NCI-H1105 (cell line): ENCODE data around the gene MAST4.

Experiments
- DNase-seq: peaks from one replicate; lab custom pipeline; 2025; lab: John Stamatoyannopoulos, UW

The MAST4 gene

DNA sequence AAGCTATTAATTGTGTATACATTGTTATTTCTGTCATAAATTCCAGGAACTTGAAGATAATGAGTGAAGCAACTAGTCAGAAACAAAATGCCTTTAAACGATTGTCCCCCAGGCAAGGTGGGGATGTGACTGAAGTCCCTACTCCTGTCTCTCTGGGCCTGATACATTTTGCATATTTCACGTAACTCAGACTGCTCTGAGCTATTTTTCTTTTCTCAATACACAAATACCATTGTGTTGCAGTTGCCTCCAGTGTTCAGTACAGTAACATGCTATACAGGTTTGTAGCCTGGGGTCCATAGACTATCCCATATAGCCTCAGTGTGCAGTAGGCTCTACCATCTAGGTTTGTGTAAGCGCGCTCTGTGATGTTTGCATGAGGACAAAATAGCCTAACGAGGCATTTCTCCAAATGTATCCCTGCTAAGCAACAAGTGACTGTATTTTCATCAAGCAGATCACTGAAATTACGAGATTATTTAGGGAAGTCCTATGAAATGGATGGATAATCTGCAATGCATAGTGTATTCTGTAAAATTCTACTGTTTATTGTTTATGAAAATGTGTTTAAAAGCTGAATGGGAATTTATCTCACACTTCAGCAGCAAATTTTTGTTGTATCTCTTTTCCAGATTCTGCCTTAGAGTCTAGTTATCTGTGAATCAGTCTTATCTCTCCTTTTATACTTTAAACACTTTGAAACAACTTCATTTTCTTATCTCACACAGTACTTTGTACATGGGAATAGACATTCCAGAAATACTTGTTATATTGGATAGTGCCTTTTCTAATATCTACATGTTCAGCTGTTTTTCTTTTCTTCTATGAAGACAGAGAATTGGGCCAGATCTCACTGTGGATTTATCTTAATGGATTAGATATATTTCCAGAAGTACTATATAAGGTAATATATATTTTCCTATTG is 449.9 kb downstream of the MAST4 start:
- DNase-seq, result no peak

DNA sequence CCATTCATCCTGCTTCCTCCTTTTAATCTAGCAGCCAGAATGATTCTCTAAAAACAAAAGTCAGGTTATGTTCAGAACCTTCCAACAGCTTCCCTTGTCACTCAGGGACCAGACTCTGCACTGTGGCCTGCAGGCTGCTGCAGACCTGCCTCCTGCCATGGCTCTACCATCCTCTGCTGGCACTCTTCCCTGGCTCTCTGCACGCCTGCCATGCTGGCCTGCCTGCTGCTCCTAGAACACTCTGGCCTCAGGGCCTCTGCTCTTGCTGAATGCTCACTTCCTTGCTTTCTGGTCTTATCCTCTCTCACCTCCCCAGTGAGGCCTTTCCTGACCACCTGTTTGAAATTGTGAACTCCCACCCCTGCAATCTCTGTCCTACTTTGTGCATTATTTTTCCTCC is 451.0 kb downstream of the MAST4 start:
- DNase-seq, result no peak

DNA sequence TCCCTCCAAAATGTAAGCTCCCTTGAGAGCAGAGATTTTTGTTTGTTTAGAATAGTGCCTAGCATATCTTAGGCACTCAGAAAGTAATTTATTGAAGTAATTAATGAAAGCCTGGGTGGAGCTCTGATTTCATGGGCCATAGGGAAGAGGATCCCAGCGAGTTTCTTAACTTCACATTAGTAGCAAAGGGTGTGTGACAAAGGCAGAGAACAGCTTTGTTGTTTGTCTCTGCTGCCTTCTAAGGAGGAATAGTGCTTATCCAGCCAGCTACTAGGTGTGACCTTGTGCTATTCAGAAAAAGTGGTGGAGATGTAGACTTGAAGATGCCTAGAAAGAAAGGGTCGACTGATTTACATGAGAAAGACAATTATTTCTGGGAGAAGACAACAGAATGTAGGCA is 451.4 kb downstream of the MAST4 start:
- no peak for DNase-seq

DNA sequence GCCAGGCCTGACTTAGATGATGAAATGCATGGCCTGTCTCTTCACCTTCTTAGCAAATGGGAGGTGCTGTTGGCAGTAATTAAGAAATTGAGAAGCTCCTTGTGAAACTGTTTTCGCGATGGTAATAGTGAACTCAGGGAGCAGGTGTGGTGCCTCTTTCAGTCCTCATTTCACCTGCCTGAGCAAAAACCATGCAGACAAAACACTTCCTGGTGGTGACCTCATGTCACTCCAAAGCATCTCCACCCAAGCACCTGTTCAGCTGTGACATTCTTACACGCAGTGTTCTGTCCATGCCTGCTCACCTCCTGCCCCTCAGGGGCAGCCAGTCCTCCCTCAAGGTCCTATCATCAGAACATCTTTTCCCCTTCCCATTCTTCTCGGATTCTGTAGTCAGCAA is 453.9 kb downstream of the MAST4 start:
- DNase-seq, result no peak

DNA sequence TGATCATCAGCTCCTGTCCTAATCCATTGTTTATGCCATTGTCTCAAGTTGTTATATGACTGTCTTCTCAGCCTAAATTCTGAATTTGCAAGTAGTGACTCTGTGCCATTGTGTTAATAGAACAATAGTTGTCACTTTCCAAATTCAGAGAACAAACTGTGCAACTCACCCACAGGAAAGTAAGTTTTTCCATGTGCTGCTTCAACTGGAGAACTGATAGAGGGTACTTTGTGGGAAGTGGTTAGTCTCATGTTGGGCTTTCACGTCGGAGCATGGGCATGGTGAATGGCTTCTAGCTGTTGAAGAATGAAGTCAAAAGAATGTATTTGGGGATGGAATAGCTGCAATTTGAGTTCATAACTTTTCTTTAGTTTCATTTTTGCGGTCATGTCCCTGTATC is 454.4 kb downstream of the MAST4 start:
- DNase-seq, result no peak

DNA sequence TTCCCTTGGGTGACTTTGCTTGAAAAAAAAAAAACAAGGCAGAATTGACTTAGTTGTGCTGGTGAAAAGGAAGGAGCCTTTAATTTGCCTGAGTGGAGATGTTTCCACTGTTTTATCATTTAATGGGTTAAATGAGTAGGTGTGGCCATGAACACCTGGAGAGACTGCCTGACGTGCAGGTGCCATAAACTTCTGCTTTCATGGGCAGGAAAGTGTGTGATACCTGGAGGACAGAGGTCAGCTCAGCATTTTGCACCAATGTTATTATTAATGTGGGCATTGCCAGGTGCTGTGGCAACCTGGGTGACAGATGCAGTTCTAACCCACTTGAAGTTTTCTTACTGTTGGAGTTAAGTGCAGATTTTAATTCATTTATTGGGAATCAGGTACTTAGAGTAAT is 455.0 kb downstream of the MAST4 start:
- no peak for DNase-seq

DNA sequence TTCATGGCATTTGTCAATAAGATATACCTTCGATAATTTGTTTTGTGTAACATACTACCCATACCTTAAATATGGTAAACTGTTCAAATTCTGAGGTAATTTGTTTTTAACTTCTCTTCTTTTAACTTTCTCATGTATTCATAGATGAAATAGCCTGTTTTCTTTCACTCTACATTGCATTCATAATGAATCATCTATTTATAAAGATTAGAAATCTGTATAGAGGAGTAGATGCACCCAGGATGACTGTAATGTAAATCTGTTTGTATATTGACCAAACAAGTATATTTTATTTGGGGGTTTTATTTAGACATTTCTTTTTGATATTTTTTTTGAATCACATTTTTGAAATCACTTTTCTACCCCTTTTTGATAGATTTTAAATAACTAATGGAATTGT is 455.8 kb downstream of the MAST4 start:
- no peak for DNase-seq

DNA sequence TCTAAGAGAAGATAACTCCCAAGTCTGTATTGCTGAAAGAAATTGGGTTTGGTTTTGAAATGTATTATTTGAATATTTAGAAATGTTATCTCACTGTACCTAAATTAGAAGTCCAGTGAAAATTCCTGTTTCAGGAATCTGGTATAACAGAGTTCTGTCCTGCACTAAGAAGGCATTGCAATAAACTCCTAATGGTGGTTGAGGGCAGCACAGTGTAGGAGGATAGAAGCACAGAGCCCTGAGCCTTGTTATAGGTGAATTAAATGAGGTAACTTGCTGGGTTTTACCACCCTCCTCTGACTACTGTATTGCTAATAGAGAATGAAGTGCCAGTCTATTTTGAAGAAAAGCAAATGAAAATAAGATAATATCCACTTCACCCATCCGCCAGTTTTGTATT is 457.0 kb downstream of the MAST4 start:
- DNase-seq, result no peak

DNA sequence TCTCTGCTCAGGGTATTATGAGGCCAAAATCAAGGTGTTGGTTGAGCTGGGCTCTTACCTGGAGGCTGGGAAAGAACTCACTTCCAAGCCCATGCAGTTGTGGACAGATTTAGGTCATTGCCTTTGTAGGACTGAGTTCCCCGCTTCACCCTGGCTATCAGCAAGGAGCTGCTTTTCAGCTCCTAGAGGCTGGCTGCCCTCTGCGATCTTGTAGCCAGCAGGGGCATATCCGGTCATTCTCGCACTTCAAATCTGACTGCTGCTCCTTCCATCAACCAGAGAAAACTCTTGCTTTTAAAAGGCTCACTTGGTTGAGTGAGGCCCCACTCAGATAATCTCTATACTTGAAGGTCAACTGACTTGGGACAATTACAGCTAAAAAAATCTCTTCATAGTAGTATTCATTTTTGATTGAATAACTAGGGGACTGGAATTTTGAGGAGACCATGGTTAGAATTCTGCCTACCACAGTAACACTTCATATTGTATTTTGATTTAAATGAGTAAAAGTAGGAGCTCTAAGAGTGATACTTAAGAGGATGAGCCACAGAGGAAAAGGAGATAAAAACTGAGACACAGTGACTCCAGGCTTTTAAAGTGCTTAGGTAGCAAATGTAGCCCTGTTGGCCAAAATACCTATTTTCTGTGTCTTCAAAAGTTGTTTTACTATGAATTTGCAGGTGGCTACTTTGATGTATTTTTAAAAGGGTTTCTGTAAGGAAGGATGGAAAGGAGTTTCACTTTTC is 463.0 kb downstream of the MAST4 start:
- DNase-seq, result no peak

DNA sequence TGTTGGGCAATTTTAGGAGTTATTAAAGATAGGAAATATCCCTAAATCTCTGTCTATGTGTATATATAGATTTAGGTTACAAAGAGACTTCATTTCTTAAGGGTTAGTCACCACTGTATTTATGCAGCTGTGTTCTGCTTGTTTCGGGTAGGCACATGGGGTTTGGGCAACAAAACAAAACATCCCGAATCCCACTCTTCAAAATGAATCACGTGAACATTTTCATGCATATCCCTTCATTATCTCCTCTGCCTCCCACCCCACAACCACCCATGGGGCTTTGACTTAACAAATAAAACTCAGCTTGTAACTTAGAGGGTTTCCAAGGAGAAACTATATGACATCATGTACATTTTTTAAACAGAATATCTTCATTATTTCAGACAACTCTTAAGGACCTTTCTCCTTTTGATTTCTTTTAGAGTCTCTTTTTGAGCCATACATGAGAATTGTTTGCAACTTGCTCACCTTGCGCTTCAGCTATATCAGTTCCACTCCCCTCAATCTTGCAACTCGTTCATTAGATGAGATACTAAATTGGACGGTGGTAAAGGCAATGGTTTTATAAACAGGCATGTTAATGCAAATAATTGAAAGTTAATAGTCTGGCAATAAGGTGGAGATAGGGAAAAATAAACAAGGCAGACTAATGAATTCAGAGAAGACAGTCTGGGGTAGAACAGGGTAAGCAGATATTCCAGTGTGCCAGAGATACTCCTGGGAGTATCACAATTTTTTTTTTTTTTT is 463.7 kb downstream of the MAST4 start:
- DNase-seq, result no peak

DNA sequence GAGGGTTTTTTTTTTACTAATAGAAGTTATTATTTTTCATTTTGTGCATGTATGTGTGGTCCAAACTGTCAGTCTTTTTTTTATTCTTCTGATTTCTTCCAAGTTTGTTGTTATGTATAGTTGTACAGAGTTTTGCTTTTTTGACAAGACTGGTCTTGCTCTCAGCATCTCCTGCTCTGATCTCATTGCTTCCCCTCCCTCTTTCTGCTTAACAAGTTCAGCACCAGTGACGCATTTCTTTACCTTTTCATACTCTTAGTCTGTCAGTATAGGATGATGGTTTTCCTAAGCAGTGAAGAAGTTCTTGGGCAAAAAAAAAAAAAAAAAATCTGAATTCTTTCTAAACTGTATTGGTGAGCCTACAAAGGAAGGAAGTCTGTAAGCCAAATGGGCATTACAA is 465.3 kb downstream of the MAST4 start:
- no peak for DNase-seq

DNA sequence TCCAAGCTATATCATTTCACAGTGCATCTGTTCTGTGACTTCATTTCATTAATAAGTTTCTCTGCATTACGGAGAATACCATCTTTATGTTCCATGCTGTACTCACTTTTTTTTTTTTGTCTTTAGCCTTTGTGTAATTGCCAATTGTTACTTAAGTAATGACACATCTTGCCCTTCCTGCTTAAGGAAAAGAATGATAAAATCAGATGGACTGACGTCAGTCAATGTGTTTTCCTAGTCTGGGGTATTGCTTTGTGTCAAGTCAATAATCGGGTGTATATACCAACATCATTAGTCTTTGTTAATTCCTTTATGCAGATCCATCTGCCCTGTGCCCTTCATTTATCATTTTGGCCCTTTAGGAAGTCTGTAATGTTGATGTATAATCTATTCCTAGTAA is 466.9 kb downstream of the MAST4 start:
- DNase-seq, result no peak

DNA sequence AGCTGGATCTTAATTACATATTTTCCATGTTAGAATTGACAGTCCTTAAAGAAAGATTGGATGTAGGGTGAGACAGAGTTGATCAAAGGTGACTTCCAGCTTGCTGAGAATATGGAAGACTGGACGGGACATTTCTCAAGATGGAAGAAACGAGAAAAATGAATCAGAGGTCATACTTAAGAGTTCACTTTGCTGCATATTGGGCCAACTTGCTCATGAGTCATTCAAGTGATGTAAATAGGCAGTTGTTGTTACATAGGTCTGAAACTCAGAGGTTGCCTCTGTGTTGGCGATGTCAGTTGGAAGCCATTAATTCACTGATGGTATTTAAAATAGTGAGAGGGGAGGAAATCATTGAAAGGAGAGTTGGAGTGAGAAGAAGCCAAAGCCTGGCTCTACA is 467.6 kb downstream of the MAST4 start:
- no peak for DNase-seq

DNA sequence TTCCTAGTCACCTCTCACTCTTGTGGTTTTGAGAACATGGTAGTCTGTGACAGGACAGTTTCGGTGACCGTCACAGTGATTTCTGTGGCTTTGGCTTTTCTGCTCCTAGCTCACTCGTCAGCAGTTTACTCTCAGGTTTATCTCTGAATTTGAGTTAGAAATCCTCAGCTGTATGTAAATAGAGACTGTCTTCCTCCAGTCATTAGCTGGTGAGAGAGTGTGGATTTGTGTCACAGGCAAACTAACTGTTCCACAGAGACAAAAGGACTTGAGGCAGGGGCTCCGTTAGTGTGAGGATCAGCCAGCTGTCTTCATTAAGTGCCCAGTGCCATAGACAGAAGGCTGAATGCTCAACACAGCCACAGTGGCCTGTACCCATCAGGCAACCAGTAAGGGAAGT is 469.0 kb downstream of the MAST4 start:
- DNase-seq, result no peak

DNA sequence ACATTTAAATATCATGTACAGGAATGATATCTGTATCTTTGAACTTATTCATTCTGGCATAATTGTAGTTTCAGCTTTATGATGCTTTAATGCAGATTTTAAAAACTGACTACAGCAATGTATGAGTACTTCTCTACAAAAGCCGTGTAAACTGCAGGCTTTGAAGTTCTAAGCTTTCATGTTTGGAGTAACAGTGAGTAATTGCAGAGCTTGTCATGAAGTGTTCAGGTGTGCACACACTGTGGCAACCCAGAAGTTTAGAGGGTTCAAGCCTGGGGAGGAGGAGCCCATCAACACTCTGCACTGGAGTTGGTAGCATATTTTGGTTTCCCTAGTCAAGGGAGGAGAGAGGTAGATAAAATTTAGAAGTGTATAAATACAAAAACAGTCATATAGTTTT is 469.5 kb downstream of the MAST4 start:
- no peak for DNase-seq

DNA sequence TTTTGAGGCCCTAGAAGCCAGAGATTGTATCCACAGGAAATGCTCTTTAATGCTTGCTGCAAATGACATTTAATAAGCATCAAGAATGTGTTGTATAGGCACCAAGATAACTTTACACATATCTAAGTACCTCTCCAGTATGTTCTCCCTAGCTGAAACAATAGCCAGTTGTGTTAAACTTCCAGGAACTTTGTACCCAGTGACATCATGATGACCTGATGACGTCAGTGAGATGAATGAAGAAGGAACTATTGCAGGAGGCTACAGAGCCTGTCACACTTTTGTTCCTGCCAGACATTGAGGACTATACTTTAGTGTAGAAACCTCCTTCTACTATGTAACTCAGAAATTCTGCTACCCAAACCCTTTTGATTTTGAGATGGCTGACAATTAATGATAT is 470.6 kb downstream of the MAST4 start:
- DNase-seq, result no peak

DNA sequence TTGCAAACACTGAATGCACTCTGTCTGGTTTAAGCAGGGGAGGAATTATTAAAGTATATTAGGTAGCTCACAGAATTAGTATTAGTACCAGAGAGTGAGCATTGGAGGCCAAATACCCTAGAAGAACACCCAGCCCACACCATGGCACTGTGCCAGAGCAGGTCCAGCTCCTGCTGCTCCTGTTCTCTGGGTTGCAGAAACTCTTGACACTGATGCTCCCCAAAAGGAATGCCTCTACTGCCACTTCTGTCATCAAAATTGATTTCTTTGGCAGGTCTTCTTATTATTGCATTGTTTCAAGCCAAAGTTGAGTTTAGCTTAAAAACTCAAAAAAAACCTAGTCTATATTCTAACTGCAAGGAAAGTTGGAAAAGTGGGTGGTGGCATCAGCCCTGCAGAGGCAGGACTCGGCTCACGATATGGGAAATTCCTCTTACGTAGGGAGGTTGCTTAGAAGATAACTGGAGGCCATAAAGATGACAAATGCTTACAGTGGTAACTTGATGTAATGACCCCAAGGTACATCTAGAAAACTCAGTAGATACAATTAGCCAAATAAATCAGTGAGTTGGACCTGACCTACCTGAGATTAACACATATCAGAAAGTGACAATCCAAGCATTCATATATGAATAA is 477.0 kb downstream of the MAST4 start:
- no peak for DNase-seq

DNA sequence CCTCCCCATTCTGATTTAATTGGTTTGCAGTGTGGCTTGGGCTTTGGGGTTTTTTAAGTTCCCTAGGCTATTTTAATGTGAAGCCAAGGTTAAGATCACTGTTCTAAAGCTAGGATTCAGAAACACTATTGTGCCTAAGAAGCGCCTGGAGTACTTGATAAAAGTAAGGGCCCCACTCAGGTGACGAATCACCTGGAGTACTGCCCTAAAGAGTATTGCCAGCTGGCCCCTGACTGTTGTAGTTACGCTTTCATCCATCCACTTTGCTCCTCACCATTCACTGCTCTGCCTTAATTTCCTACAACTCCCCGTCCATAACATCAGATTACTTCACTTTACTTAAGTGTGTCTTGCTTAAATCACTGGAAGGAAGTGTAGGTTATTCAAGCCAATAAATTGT is 481.1 kb downstream of the MAST4 start:
- DNase-seq, result no peak

DNA sequence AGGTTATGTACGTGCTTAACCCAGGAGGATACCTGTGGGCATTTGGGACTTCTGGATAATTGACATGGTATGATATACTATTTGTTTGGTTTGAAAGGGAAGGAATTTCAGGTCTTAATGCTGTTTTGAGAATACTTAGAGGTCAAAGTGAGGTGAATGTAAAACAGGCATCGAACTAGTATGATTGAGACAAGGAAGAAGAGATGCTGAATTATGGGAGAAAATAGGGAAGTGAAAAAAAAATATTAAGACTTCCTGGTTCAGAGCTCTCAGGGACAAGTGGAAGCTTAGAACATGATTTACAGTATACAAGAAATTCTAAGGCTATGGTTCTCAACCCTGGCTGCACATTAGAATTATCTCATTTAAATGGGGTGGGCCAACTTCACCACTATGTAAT is 485.1 kb downstream of the MAST4 start:
- DNase-seq, result no peak

DNA sequence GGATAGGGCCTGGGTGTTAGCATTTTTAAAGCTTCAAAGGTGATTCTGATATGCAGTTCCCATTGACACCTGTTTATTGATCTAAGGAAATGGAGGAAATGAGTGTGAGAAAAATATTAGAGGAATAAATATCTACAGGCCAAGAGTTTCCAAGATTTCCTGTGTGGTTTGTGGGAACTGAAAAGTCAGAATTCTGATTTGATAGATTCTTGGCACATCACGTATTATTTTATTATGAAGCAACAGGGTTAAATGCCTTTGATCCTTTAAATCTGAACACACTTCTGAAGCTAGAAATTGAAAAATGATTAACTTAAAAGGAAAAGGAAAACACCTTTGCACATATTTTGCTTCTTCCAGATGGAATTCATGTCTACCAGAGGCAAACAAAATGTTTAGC is 486.7 kb downstream of the MAST4 start:
- no peak for DNase-seq

DNA sequence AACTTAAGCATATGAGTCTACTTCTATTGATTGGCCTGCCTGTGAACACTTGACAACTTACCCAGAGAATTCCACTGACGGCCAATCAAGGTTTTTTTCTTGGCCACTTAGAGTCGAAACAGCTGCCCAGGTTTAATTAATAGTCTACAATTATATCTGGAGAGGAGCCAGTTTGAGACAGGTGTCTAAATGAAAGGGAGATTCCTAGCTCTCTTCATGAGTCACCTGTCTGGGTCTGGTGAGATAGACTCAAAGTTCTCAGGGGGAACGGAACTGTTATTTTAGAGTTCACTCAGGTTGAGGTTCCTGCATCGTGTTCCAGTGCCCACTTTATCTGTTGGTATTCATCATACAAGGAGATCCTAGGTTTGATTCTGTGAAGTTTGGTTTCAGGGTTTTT is 489.4 kb downstream of the MAST4 start:
- peak; percentile 67 for DNase-seq

DNA sequence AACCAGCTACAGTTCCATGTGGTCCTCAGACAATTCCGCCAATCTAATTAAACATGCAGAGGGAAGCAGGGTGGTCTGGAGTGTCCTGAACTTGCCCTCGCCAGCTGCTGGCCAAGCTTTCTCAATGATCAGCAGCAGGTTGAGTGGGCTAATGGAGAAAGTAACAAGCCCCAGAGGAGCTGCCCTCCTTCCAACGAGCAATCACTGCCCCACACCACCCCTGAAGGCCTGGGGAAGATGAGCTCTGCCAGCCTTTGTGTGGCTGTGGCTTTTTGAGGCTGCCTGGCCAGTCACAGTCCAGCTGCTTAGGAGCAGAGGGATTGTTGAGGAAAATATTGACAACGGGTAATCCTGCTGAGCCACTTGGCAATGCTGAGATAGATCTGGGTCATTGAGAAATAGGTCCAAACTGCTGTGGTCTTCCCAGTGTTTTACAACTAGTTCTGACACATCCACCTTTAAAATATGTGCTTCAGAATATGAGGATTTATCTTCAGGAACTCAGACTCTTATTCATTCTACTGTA is 493.1 kb downstream of the MAST4 start:
- no peak for DNase-seq
